Loucy (cell line): ENCODE results near the gene TNK1.

Experiments used
- EZH2phosphoT487 ChIP-seq: fragments of 200-600 bp; IDR thresholded peaks from 2 replicates; pipeline ENCODE4 v1.6.1; 2018; ENCODE audit warnings: antibody characterized with exemption, mild to moderate bottlenecking, moderate library complexity, borderline replicate concordance
- TF ChIP-seq, protein P1 (sequence below): fragments of 200-600 bp; sonication (generic); conservative IDR thresholded peaks from 2 replicates; pipeline ENCODE4 v1.5.1; 2014; ENCODE audit warnings: mild to moderate bottlenecking, antibody characterized with exemption, low read length

DNA sequence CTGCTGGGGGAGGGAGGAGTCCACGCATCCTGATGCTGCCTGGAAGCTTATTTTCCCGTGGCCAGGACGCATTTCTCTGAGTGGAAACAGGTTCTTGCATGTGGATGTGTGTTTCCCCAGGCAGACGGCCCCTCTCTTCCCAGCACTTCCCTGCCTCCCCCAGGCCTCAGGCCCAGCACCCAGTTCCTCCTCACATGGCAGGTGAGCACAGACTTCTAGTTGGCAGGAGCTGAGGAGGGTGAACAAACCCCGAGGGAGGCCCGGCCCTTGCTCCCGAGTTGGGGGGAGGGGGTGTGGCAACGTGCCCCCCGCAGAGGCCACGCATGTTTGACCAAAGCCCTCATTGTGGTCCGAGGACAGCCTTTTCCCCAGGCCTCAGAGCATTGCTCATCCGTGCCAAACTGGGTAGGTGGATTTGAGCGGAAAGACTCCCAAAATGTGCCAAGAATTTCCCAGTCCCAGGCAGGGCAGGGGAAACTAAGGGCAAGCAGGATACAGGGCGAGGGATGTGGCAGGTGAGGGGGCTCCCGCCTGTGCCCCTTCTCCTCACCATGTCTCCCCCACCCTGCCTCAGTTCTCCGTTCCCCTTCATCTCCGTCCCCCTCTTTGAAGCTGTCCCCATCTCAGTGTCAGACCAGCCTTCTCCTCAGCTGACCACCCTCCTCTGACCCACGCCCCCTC, 37.7 kb downstream of the TNK1 start:
- TF ChIP-seq, protein P1, sequence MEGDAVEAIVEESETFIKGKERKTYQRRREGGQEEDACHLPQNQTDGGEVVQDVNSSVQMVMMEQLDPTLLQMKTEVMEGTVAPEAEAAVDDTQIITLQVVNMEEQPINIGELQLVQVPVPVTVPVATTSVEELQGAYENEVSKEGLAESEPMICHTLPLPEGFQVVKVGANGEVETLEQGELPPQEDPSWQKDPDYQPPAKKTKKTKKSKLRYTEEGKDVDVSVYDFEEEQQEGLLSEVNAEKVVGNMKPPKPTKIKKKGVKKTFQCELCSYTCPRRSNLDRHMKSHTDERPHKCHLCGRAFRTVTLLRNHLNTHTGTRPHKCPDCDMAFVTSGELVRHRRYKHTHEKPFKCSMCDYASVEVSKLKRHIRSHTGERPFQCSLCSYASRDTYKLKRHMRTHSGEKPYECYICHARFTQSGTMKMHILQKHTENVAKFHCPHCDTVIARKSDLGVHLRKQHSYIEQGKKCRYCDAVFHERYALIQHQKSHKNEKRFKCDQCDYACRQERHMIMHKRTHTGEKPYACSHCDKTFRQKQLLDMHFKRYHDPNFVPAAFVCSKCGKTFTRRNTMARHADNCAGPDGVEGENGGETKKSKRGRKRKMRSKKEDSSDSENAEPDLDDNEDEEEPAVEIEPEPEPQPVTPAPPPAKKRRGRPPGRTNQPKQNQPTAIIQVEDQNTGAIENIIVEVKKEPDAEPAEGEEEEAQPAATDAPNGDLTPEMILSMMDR: no peak
- no peak for TF ChIP-seq EZH2phosphoT487
